Loucy (cell line): ENCODE data around the gene TBC1D8B.

Experiments used
- H2AFZ ChIP-seq: fragments of 200-600 bp; sonication (generic); 2 replicates; pipeline ENCODE4 v1.6.0; 2016; ENCODE audit warnings: antibody characterized with exemption, mild to moderate bottlenecking, low read length, moderate library complexity
- H3F3A ChIP-seq: fragments of 200-600 bp; 2 replicates; pipeline ENCODE4 v1.6.0; 2016; ENCODE audit warnings: antibody characterized with exemption, low read depth, mild to moderate bottlenecking
- H3K27me3 ChIP-seq: fragments of 200-600 bp; sonication (generic); 2 replicates; pipeline ENCODE4 v1.6.1; 2014; ENCODE audit warnings: low read length, mild to moderate bottlenecking; ENCODE audit not compliant: insufficient read depth, poor library complexity, severe bottlenecking
- H3K36me3 ChIP-seq: fragments of 200-600 bp; sonication (generic); 2 replicates; pipeline ENCODE4 v1.6.1; 2016; ENCODE audit warnings: low read length; ENCODE audit not compliant: insufficient read depth
- H3K4me1 ChIP-seq: fragments of 200-600 bp; sonication (generic); 2 replicates; pipeline ENCODE4 v1.5.1; 2014; ENCODE audit warnings: low read length, mild to moderate bottlenecking; ENCODE audit not compliant: insufficient read depth, poor library complexity, severe bottlenecking
- H3K4me2 ChIP-seq: fragments of 200-600 bp; sonication (generic); 2 replicates; pipeline ENCODE4 v1.6.0; 2014; ENCODE audit warnings: antibody characterized with exemption, low read length, low read depth, mild to moderate bottlenecking; ENCODE audit not compliant: poor library complexity, severe bottlenecking
- H3K4me3 ChIP-seq: fragments of 200-600 bp; sonication (generic); 2 replicates; pipeline ENCODE4 v1.5.1; 2014; ENCODE audit warnings: low read length, mild to moderate bottlenecking, mixed read lengths; ENCODE audit not compliant: poor library complexity, severe bottlenecking
- H3K79me2 ChIP-seq: fragments of 200-600 bp; sonication (generic); 2 replicates; pipeline ENCODE4 v1.6.1; 2014; ENCODE audit warnings: low read length; ENCODE audit not compliant: insufficient read depth
- H3K9ac ChIP-seq: fragments of 200-600 bp; sonication (generic); 2 replicates; pipeline ENCODE4 v1.6.0; 2014; ENCODE audit warnings: mild to moderate bottlenecking, low read depth, low read length, moderate library complexity; ENCODE audit not compliant: poor library complexity, severe bottlenecking
- H3K9me2 ChIP-seq: fragments of 200-600 bp; sonication (generic); replicated peaks from 2 replicates; pipeline ENCODE4 v1.6.1; 2016; ENCODE audit warnings: low read depth, low read length, mixed read lengths
- H3K9me3 ChIP-seq: fragments of 200-600 bp; sonication (generic); 2 replicates; pipeline ENCODE4 v1.6.1; 2014; ENCODE audit warnings: mild to moderate bottlenecking, antibody characterized with exemption, low read length, low read depth; ENCODE audit not compliant: insufficient read depth
- H4K20me1 ChIP-seq: fragments of 200-600 bp; sonication (generic); 2 replicates; pipeline ENCODE4 v1.6.0; 2014; ENCODE audit warnings: antibody characterized with exemption, low read length, mild to moderate bottlenecking; ENCODE audit not compliant: insufficient read depth, poor library complexity, severe bottlenecking
- EZH2phosphoT487 ChIP-seq: fragments of 200-600 bp; IDR thresholded peaks from 2 replicates; pipeline ENCODE4 v1.6.1; 2018; ENCODE audit warnings: antibody characterized with exemption, mild to moderate bottlenecking, moderate library complexity, borderline replicate concordance
- TF ChIP-seq, protein P1 (sequence below): fragments of 200-600 bp; sonication (generic); conservative IDR thresholded peaks from 2 replicates; pipeline ENCODE4 v1.5.1; 2014; ENCODE audit warnings: mild to moderate bottlenecking, antibody characterized with exemption, low read length

Gene TBC1D8B

DNA sequence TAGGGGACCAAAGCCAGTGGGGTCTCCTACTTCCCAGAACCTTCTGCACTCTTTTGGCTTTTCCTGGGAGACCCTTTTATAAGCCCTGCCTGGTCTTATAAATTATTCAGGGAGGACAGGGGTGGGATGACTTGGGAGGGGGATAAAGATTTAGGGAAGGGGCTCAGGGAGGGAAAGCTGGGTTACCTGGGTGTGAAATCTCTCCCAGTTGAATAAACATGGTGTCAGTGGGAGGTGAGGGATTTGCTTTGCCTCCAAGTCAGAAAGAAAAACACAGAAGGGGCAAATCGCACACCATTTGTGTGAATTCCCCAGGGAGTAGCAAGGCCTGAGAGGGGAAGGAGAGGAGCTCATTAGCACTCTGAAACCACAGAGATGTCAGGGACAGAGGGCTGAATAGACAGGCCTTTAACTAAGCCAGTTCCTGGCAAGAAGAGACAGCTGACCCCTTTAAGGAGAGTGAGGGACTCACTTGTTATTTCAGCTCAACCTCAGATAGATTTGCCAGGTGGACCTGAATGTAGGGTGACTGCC, 100.9 kb downstream of the TBC1D8B start, which contains the start of gene RIPPLY1:
Gene RIPPLY1, minus strand, starts transcription at position 51 of the 534 bp plus-strand sequence. CDS start 54 bp downstream, outside the sequence.
- H3K79me2 ChIP-seq, result no peaks in the 10 kb centered on the region
- H3F3A ChIP-seq, result no peaks in the 10 kb centered on the region
- TF ChIP-seq EZH2phosphoT487, result no peak
- TF ChIP-seq, protein P1, sequence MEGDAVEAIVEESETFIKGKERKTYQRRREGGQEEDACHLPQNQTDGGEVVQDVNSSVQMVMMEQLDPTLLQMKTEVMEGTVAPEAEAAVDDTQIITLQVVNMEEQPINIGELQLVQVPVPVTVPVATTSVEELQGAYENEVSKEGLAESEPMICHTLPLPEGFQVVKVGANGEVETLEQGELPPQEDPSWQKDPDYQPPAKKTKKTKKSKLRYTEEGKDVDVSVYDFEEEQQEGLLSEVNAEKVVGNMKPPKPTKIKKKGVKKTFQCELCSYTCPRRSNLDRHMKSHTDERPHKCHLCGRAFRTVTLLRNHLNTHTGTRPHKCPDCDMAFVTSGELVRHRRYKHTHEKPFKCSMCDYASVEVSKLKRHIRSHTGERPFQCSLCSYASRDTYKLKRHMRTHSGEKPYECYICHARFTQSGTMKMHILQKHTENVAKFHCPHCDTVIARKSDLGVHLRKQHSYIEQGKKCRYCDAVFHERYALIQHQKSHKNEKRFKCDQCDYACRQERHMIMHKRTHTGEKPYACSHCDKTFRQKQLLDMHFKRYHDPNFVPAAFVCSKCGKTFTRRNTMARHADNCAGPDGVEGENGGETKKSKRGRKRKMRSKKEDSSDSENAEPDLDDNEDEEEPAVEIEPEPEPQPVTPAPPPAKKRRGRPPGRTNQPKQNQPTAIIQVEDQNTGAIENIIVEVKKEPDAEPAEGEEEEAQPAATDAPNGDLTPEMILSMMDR, result no peak
- H3K4me2 ChIP-seq, result no peak within 1 kb of the TSS
- no peak within 1 kb of the TSS for H3K4me3 ChIP-seq
- no peaks in the 10 kb centered on the region for H3K27me3 ChIP-seq
- H3K36me3 ChIP-seq, result no peaks in the 10 kb centered on the region
- H3K9me3 ChIP-seq, result no peaks in the 10 kb centered on the region
- peaks cover 9% of the 10 kb centered on the region for H3K4me1 ChIP-seq
- H3K9me2 ChIP-seq, result no peaks in the 10 kb centered on the region
- no peak within 1 kb of the TSS for H3K9ac ChIP-seq
- H4K20me1 ChIP-seq, result no peaks in the 10 kb centered on the region
- H2AFZ ChIP-seq, result no peak within 1 kb of the TSS

DNA sequence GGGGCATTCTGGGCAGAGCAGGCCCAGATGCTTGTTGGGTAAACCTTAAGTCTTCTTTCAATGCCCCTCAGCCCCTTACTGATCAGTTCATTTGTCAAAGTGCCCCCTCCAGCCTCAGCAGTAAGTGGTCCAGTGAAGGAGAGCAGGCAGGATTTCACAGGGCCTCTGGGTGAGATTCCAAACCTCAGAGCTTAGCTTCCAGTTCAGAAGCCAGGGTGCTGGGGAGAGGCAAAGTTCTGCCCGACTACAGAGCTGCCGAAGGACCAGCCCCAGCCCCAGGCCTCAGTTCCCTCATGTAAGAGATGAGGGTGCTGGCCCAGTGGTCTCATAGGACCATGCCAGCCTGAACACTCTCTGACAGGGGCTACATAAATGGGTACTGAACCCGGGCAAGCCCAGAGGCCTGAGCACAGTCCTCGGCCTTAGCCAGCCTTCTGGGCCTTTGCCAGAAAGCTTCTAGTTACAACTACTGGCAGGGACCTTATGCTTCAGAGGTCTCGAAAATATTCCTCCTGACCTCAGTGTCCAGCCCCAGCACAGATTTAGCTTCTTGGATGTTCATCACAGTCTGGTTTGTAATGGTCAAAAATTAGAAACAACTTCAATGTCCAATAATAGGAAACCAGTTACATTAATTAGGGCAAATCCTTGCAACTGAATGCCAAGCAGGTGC, 101.5 kb downstream of the TBC1D8B start:
- Histone ChIP-seq H2AFZ (no peak overlapping the region), H3K4me2 (no peak overlapping the region), H3K9ac (no peak overlapping the region), H3K36me3 (no peaks in the 10 kb centered on the region), H3K27me3 (no peaks in the 10 kb centered on the region), H3K79me2 (no peaks in the 10 kb centered on the region), H4K20me1 (no peaks in the 10 kb centered on the region), H3K4me1 (peaks cover 9% of the 10 kb centered on the region), H3F3A (no peaks in the 10 kb centered on the region), H3K9me2 (no peaks in the 10 kb centered on the region), H3K4me3 (no peak overlapping the region), H3K9me3 (no peaks in the 10 kb centered on the region)
- TF ChIP-seq EZH2phosphoT487, result no peak
- TF ChIP-seq, protein P1, result no peak

DNA sequence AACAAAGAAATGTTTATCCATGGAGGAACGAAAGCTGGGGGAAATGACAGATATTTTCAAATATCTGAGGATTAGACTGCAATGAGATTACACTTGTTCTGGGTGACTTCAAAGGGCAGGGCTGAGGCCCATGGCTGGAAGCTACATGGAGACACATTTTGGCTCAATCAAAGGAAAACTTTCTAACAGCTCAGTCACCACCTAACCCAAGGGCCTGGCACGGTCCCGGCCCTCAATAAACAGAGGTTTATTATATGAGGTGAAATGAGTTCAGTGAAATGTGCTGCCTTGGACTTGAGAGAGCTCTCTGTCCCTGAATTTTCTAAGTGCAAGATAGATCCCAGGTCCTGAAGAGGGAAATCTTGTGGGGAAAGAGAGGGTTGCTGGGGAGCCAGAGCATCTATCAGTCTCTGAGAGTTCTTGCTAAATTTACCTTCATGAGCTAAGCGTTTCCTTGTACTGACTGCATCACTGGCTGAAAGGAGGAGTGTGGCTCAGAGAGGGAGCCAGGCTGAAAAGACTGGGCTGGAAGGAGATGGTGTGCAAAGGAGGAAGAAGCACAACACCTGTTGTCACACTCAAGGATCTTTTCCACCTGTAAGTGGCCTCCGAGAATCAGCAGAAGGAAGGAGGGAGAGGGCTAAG, 102.7 kb downstream of the TBC1D8B start:
- Histone ChIP-seq H3K4me1 (peaks cover 9% of the 10 kb centered on the region), H3F3A (no peaks in the 10 kb centered on the region), H3K4me2 (no peak overlapping the region), H3K9me2 (no peaks in the 10 kb centered on the region), H3K9ac (no peak overlapping the region), H3K9me3 (no peaks in the 10 kb centered on the region), H2AFZ (no peak overlapping the region), H4K20me1 (no peaks in the 10 kb centered on the region), H3K4me3 (no peak overlapping the region), H3K27me3 (no peaks in the 10 kb centered on the region), H3K36me3 (no peaks in the 10 kb centered on the region), H3K79me2 (no peaks in the 10 kb centered on the region)
- no peak for TF ChIP-seq EZH2phosphoT487
- TF ChIP-seq, protein P1, result no peak
